Osteocyte (in vitro differentiated cells): Measurements from ENCODE around the gene AGTRAP. TPM values are rescaled to one million over a fixed set of nuclear protein-coding genes. Genes with fewer than 3 reads are reported as not detected.

ENCODE experiments used
- DNase-seq: peaks from one replicate; pipeline ENCODE4 v3.0.0; 2021; ENCODE audit warnings: mixed read lengths; ENCODE audit not compliant: unreplicated experiment; ENCODE audit errors: extremely low spot score
- H3K27ac Mint-ChIP-seq: one replicate; pipeline ENCODE4 v1.8.0; 2021; ENCODE audit warnings: mild to moderate bottlenecking, mixed read lengths; ENCODE audit not compliant: unreplicated experiment
- H3K27me3 Mint-ChIP-seq: one replicate; pipeline ENCODE4 v1.8.0; 2021; ENCODE audit warnings: mixed read lengths; ENCODE audit not compliant: unreplicated experiment
- H3K36me3 Mint-ChIP-seq: one replicate; pipeline ENCODE4 v1.8.0; 2021; ENCODE audit warnings: mixed read lengths; ENCODE audit not compliant: unreplicated experiment
- H3K4me1 Mint-ChIP-seq: one replicate; pipeline ENCODE4 v1.8.0; 2021; ENCODE audit warnings: mixed read lengths; ENCODE audit not compliant: unreplicated experiment
- H3K4me3 Mint-ChIP-seq: one replicate; pipeline ENCODE4 v1.8.0; 2021; ENCODE audit warnings: mild to moderate bottlenecking, moderate library complexity, mixed read lengths; ENCODE audit not compliant: unreplicated experiment
- H3K9me3 Mint-ChIP-seq: one replicate; pipeline ENCODE4 v1.8.0; 2021; ENCODE audit warnings: mixed read lengths; ENCODE audit not compliant: unreplicated experiment
- total RNA-seq: library from RNA; stranded (reverse); gene quantifications from 2 replicates; pipeline ENCODE4 v1.2.1, GENCODE V29; 2021
- TF ChIP-seq, protein P1 (sequence below): fragments of 200-600 bp; sonication (generic); IDR thresholded peaks from 2 replicates; pipeline ENCODE4 v1.5.0; 2021; ENCODE audit warnings: antibody characterized with exemption, mild to moderate bottlenecking, moderate library complexity

AGTRAP gene
- total RNA-seq, 1 donor from 2014 or later: 25.4 TPM

DNA sequence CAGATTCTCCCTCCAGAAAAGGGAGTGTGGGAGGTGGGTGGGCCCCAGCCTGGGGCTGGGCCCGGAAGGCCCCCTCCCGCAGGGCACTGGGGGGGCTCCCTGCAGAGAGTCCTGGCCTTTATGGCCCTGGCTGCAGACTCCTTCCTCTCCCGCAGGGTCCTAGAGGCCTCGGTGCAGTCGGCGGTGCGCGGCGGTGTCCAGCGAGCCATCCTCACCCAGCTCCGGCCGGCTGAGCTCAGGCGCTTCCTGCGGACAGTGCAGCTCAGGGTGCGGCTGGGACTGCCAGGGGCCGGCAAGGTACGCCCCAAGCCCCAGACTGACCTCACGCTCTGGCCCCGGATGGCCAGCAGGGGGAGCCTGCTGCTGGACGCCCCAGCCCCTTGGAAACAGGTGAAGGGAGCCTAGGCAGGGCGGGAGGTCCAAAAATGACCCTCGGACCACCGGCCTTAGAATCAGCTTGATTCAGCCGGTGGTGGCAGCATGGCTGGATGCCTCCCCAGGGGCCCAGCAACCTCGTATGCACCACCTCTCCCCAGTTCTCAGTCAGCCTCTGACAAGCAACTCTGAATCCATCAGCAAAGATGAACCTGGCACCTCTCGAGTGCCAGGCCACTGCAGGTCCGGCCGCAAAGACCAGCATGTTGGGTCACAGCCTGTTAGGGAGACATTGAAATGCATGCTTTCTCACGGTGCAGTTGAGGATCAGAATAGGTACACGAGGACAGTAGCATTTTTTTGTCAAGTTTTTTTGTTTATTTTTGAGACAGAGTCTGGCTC lies 49.2 kb downstream of the AGTRAP start:
- H3K27me3 Mint-ChIP-seq: no peaks in the 10 kb centered on the region
- no peaks in the 10 kb centered on the region for H3K36me3 Mint-ChIP-seq
- no peak overlapping the region for H3K27ac Mint-ChIP-seq
- peak overlapping the region; percentile 18 for H3K4me3 Mint-ChIP-seq
- H3K9me3 Mint-ChIP-seq: no peaks in the 10 kb centered on the region
- peaks cover 32% of the 10 kb centered on the region for H3K4me1 Mint-ChIP-seq
- TF ChIP-seq, protein P1, sequence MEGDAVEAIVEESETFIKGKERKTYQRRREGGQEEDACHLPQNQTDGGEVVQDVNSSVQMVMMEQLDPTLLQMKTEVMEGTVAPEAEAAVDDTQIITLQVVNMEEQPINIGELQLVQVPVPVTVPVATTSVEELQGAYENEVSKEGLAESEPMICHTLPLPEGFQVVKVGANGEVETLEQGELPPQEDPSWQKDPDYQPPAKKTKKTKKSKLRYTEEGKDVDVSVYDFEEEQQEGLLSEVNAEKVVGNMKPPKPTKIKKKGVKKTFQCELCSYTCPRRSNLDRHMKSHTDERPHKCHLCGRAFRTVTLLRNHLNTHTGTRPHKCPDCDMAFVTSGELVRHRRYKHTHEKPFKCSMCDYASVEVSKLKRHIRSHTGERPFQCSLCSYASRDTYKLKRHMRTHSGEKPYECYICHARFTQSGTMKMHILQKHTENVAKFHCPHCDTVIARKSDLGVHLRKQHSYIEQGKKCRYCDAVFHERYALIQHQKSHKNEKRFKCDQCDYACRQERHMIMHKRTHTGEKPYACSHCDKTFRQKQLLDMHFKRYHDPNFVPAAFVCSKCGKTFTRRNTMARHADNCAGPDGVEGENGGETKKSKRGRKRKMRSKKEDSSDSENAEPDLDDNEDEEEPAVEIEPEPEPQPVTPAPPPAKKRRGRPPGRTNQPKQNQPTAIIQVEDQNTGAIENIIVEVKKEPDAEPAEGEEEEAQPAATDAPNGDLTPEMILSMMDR: peak; percentile 81
- peak; percentile 86 for DNase-seq

DNA sequence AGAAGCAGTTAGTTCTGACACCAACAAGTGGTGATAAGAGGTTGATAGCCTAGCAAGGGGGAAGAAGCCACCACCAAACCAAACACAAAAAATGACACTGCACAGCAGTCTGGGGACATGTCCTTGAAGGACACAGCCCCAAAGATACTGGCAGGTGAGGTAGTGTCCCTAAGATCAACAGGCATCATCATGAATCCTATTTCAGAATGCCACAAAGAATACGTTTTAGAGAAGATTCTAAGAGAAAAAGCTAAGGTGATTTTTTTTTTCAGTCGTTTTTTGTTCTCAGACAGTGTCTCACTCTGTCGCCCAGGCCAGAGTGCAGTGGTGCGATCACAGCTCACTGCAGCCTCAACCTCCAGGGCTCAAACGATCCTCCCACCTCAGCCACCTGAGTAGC lies 50.2 kb downstream of the AGTRAP start:
- peaks cover 41% of the 10 kb centered on the region for H3K4me1 Mint-ChIP-seq
- TF ChIP-seq, protein P1: no peak
- H3K4me3 Mint-ChIP-seq: no peak overlapping the region
- H3K27ac Mint-ChIP-seq: no peak overlapping the region
- peaks cover 3% of the 10 kb centered on the region for H3K36me3 Mint-ChIP-seq
- no peaks in the 10 kb centered on the region for H3K27me3 Mint-ChIP-seq
- no peaks in the 10 kb centered on the region for H3K9me3 Mint-ChIP-seq
- no peak for DNase-seq

DNA sequence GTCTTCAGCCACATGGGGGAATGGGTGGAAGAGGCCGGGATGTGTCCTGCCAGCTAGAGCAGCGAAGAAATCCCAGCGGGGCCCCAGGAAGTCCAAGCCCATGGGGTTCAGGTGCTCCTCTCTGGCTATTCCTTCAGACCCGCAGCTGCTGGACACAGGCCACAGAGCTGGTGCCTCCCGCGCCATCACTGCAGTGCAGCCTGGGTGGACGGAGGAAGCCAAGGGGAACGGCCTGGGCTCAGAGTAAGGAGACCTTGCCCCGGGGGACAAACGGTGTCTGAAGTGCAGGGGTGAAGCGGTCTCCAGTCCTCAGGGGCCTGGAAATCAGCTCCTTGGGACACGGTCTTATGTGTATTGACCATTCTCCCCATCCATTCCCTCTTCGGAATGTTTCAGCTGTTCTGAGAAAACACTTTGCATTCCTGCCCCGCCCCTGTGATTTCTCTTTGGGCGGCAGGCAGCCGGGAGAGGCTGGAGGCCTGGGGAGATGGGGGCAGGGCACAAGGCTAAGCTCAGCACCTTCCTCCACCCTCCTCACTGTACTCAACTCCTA lies 51.4 kb downstream of the AGTRAP start:
- Mint-ChIP-seq H3K4me1 (peaks cover 51% of the 10 kb centered on the region), H3K4me3 (no peak overlapping the region), H3K27me3 (no peaks in the 10 kb centered on the region), H3K27ac (peak overlapping the region; percentile 62), H3K9me3 (no peaks in the 10 kb centered on the region), H3K36me3 (peaks cover 9% of the 10 kb centered on the region)
- DNase-seq: no peak
- TF ChIP-seq, protein P1: no peak

DNA sequence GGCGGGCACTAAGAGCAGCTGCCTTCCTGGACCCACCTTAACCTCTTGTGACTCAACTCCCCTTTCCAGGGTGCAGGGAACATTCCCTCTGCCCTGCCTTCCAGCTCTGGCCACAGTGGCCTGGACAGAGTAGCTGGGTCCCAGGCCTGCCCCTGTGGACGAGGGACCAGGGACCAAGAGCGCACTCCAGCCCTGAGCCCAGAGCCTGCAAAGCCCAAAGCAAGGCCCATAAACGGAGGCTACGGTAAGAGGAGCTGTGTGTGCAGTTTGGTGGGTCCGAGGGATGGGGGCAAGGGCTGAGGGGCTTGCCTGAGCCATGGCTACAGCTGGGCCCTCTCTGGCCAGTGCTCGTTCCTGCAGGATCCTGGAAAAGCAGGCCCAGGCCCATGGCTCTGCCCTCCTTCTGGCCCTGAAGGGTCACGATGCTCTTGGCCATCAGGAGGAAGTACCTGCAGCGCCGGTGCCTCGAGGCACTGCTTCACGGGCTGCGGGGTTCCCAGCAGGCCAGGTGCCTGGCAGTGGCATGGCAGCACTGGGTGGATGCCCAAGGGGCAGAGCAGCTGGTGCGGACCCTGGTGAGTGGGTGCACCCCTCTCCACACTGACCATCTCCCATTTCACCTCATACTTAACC lies 52.0 kb downstream of the AGTRAP start:
- Mint-ChIP-seq H3K4me3 (no peak overlapping the region), H3K27me3 (no peaks in the 10 kb centered on the region), H3K27ac (peak overlapping the region; percentile 62)

More for the DNA sequence above, 52.0 kb downstream of the AGTRAP start:
- DNase-seq: no peak
- TF ChIP-seq, protein P1: no peak
- H3K9me3 Mint-ChIP-seq: no peaks in the 10 kb centered on the region
- peaks cover 10% of the 10 kb centered on the region for H3K36me3 Mint-ChIP-seq
- H3K4me1 Mint-ChIP-seq: peaks cover 51% of the 10 kb centered on the region
